DMS79 treated with DMSO at 0.1 percent for 48 hours (cell line): Measurements from ENCODE around the gene THOC2.
A peak's percentile ranks its signal among the peaks of the same experiment; 100 is the strongest.
"Not testable (repeated sequence)": the region's sequence is repeated elsewhere in the genome, so short reads cannot be mapped to it uniquely, and the experiment has no call there.

Experiments used
- DNase-seq: peaks from one replicate; lab custom pipeline; 2025; lab: John Stamatoyannopoulos, UW

The THOC2 gene

GRCh38 chrX:123664467-123665167 lies 68.2 kb downstream of the THOC2 start:
- DNase-seq: peak; percentile 14

DNA sequence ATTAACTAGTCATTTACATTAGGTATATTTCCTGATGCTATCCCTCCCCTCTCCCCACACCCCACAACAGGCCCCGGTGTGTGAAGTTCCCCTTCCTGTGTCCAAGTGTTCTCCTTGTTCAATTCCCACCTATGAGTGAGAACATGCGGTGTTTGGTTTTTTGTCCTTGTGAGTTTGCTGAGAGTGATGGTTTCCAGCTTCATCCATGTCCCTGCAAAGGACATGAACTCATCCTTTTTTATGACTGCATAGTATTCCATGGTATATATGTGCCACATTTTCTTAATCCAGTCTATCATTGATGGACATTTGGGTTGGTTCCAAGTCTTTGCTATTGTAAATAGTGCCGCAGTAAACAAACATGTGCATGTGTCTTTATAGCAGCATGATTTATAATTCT lies 69.1 kb downstream of the THOC2 start:
- not testable (repeated sequence) for DNase-seq

GRCh38 chrX:123656507-123656906 lies 76.3 kb downstream of the THOC2 start:
- not testable (repeated sequence) for DNase-seq

DNA sequence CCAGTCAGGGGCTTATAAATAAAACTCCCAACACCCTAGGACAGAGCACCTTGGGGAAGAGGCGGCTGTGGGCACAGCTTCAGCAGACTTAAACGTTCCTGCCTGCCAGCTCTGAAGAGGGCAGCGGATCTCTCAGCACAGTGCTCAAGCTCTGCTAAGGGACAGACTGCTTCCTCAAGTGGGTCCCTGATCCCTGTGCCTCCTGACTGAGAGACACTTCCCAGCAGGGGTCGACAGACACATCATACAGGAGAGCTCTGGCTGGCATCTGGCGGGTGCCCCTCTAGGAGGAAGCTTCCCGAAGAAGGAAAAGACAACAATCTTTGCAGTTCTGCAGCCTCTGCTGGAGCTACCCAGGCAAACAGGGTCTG lies 84.1 kb downstream of the THOC2 start:
- DNase-seq: not testable (repeated sequence)

DNA sequence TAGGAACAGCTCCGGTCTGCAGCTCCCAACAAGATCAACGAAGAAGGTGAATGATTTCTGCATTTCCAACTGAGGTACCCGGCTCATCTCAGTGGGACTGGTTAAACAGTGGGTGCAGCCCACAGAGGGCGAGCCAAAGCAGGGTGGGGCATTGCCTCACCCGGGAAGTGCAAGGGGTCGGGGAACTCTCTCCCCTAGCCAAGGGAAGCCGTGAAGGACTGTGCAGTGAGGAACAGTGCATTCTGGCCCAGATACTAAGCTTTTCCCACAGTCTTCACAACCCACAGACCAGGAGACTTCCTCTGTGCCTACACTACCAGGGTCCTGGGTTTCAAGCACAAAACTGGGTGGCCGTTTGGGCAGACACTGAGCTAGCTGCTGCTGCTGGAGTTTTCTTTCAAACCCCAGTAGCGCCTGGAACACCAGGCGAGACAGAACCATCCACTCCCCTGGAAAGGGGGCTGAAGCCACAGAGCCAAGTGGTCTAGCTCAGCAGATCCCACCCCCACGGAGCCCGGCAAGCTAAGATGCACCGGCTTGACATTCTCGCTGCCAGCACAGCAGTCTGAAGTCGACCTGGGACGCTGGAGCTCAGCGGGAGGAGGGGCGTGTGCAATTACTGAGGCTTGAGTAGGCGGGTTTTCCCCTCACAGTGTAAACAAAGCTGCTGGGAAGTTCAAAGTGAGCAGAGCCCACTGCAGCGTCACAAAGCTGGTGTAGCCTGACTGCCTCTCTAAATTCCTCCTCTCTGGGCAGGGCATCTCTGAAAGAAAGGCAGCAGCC lies 84.6 kb downstream of the THOC2 start:
- DNase-seq: peak; percentile 27

- no peak for DNase-seq
Measured at GRCh38 chrX:123647244-123647643, 85.6 kb downstream of the THOC2 start.

DNA sequence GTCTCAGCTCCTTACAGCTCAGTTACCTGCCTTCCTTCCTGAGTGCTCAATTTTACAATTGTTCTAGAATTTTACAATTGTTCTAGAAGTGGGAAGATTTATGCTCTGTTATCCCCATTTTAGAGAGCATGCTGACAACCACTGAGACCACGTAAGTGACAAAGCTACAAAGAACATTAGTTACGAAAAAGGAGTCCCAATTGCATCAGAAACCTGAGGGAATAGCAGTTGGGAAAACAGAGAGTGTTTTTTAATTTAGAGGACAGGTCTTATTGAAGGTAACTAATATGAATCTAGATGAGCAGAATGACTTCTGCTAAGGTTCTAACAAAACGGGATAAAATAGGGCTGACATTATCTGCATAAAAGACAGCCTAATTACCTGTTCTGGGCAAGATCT lies 103.3 kb downstream of the THOC2 start:
- DNase-seq: no peak

- DNase-seq: no peak
Measured at GRCh38 chrX:123626962-123627361, 105.9 kb downstream of the THOC2 start.

DNA sequence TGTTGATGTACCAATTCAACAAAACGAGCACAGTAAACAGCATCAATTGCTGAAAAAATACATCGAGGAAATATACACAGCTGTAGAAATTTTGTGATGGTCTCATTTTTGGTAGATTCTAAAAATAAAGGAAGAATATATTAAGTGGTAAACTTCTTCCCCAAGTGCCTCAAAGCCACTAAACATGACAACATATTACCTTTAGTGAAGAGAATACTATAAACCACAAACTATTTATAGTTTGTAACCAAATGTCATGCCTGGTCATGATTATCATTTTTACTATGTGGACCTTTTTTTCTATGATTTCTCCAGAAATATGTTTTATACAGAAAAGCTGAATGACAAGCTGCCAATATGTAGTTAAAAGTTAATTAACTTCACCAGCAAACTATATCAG lies 106.9 kb downstream of the THOC2 start:
- DNase-seq: no peak

GRCh38 chrX:123625477-123625876 lies 107.4 kb downstream of the THOC2 start:
- DNase-seq: no peak

GRCh38 chrX:123617007-123617406 lies 115.8 kb downstream of the THOC2 start:
- no peak for DNase-seq

DNA sequence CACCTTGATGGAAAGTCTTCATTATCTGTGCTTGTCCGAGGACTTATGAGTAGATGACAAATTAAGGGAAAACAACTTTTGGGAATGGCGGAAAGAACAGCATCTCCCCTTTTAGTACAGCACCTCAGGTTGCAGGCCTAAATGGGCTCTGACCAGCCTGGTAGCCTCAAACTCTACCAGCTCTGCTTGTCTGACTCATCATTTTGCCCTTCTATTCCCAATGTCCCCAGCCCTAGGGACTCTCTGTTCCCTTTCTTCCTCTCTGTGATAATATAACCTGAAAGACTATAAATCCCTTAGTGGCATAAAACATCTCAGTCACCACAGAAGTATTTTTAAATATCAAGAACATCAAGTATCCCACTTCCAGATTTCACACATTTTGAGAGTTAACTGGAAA lies 121.9 kb downstream of the THOC2 start:
- DNase-seq: no peak

- no peak for DNase-seq
Measured at GRCh38 chrX:123607806-123608205, 125.0 kb downstream of the THOC2 start.

- DNase-seq: no peak
Measured at GRCh38 chrX:123607270-123607669, 125.6 kb downstream of the THOC2 start.

DNA sequence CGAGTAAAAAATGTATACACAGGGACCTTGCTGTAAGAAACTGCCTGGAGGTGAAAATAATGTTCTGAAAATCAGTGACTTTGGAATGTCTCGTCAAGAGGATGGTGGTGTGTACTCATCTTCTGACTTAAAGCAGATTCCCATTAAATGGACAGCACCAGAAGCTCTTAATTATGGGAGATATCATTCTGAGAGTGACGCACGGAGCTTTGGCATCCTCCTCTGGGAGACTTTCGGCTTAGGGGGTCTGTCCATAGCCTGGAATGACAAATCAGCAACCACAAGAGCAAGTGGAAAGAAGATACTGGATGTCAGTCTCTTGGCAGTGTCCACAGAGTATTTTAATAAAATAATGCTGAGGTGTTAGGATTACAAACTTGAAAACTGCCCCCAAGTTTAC lies 129.4 kb downstream of the THOC2 start:
- no peak for DNase-seq

GRCh38 chrX:123601437-123601836 lies 131.4 kb downstream of the THOC2 start:
- DNase-seq: no peak

GRCh38 chrX:123600181-123600580 lies 132.7 kb downstream of the THOC2 start:
- DNase-seq: no peak

DNA sequence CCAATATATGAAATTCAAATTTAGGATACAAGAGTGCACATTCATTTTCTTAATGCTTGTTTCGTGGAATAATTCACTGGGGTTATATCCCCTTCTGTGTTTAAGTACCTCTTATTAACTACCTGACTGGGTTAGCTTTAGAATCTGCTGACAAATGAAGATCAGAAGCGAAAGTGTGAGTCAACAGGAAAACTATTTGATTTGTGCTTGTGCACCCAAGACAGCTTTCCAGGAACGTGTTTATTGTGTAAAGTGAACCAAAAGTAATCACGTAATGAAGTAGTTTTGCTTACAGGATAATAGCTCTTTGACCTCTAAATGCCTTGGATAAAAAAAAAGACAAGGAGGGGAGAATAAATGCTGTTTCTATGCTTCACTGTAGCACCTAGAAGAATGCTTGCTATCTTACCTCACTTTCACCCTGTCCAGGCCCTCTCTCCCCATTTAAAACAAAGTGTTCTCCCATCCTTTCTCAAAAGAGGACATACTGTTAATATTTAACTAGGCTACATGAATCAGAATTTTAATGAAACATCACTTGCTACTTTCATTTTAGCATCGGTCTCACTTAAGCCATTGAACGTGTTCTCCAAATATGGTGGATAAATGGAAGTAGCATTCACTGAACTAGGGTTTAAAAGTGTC lies 141.9 kb downstream of the THOC2 start:
- DNase-seq: no peak

GRCh38 chrX:123588723-123589122 lies 144.1 kb downstream of the THOC2 start:
- DNase-seq: no peak

DNA sequence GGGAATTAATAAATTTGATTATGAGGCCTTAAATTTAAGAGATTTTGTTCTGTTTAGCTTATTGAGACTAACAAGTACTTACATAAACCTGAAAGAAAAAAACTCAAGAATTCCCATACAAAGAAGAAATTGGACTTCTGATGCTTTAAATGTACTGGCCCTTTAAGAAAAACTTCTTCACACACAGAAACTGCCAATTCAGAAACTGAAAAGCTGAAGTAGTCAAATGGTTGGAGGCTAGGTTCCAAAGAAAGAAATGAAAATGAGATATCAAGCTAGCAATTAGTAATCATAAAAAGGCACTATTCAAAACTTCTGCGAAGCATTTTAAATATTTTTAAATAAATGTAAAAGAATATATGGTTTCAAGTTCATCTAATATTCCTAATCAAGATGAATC lies 151.3 kb downstream of the THOC2 start:
- DNase-seq: no peak

- DNase-seq: no peak
Measured at GRCh38 chrX:123580792-123581191, 152.1 kb downstream of the THOC2 start.

GRCh38 chrX:123574027-123574426 lies 158.8 kb downstream of the THOC2 start:
- DNase-seq: not testable (repeated sequence)

GRCh38 chrX:123570011-123570590 lies 162.8 kb downstream of the THOC2 start:
- no peak for DNase-seq
